ENCODE measurements around the gene DYNC2H1.

DYNC2H1 gene

DNA sequence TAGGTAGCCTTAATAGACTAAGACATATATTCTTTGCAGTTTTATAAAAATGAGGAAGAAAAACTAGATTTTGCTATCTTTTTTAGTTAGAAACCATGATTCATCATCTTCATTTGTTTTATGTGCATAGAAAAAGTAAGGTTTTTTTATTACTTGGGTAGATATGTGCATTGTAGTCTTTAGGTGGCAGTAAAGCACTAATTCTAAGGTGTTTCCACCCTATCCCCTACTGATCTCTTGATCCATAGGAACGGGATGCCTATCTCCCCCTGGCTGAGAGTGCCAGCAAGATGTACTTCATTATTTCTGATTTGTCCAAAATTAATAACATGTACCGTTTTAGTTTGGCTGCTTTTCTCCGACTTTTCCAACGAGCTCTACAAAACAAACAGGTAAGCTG is 148.1 kb downstream of the DYNC2H1 start:
- H3K27me3 ChIP-seq (ENCODE audit: insufficient read depth, poor library complexity, severe bottlenecking) = no peaks in the 10 kb centered on the region
- no peak overlapping the region for H3K4me3 ChIP-seq (replicated peaks; ENCODE audit: insufficient read depth, low read length)
- DNase-seq (ENCODE audit: low read depth in 1 of 2, low spot score in 1 of 2) = no peak
- H3K27ac ChIP-seq (replicated peaks) = no peak overlapping the region
- TF ChIP-seq SPI1 (IDR thresholded peaks at IDR 0.05; ENCODE audit: borderline replicate concordance, low read depth) (no peak), GABPA (IDR thresholded peaks at IDR 0.05; ENCODE audit: low read depth) (no peak), POLR2AphosphoS5 (IDR thresholded peaks at IDR 0.05; ENCODE audit: low read depth) (no peak)
- TF ChIP-seq, protein P1, sequence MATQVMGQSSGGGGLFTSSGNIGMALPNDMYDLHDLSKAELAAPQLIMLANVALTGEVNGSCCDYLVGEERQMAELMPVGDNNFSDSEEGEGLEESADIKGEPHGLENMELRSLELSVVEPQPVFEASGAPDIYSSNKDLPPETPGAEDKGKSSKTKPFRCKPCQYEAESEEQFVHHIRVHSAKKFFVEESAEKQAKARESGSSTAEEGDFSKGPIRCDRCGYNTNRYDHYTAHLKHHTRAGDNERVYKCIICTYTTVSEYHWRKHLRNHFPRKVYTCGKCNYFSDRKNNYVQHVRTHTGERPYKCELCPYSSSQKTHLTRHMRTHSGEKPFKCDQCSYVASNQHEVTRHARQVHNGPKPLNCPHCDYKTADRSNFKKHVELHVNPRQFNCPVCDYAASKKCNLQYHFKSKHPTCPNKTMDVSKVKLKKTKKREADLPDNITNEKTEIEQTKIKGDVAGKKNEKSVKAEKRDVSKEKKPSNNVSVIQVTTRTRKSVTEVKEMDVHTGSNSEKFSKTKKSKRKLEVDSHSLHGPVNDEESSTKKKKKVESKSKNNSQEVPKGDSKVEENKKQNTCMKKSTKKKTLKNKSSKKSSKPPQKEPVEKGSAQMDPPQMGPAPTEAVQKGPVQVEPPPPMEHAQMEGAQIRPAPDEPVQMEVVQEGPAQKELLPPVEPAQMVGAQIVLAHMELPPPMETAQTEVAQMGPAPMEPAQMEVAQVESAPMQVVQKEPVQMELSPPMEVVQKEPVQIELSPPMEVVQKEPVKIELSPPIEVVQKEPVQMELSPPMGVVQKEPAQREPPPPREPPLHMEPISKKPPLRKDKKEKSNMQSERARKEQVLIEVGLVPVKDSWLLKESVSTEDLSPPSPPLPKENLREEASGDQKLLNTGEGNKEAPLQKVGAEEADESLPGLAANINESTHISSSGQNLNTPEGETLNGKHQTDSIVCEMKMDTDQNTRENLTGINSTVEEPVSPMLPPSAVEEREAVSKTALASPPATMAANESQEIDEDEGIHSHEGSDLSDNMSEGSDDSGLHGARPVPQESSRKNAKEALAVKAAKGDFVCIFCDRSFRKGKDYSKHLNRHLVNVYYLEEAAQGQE (IDR thresholded peaks at IDR 0.05; ENCODE audit: insufficient replicate concordance, low read depth) = no peak
- TF ChIP-seq, protein P2, sequence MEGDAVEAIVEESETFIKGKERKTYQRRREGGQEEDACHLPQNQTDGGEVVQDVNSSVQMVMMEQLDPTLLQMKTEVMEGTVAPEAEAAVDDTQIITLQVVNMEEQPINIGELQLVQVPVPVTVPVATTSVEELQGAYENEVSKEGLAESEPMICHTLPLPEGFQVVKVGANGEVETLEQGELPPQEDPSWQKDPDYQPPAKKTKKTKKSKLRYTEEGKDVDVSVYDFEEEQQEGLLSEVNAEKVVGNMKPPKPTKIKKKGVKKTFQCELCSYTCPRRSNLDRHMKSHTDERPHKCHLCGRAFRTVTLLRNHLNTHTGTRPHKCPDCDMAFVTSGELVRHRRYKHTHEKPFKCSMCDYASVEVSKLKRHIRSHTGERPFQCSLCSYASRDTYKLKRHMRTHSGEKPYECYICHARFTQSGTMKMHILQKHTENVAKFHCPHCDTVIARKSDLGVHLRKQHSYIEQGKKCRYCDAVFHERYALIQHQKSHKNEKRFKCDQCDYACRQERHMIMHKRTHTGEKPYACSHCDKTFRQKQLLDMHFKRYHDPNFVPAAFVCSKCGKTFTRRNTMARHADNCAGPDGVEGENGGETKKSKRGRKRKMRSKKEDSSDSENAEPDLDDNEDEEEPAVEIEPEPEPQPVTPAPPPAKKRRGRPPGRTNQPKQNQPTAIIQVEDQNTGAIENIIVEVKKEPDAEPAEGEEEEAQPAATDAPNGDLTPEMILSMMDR (IDR thresholded peaks at IDR 0.05; ENCODE audit: insufficient read depth, low read length) = no peak

DNA sequence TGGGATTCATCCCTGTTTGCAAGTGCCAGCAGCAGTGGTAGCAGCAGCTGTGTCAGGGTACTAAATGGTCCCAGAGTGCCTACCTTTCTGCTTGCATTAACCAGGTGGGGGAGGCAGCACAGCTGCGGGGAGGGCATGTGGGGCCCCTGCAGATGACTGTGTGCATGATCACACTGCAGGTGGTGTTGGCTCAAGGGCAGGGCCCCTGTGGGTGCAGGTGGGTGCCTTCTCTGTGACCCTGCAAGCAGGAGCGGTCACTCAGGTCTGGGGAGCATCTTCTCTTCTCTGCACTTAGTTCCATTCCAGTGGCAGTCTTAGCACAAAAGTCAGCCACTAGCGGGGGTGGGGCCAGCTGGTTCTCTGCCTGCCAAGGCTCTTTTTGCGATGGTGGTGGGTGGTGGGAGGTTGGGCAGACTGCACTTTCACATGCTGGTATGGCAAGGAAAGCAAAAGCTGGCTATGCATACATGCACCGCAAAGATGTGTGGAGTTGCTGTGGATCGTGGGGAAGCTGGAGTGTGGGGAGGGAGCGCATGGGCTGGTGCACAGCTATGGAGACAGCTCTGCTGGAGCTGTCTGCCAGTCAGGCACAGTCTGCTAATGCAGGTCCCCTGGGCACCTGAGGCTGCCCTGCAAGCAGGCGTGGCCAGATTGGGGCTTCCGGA is 157.1 kb downstream of the DYNC2H1 start:
- H3K27me3 ChIP-seq (ENCODE audit: insufficient read depth, poor library complexity, severe bottlenecking) = no peaks in the 10 kb centered on the region
- TF ChIP-seq, protein P1 (IDR thresholded peaks at IDR 0.05; ENCODE audit: insufficient replicate concordance, low read depth) = no peak
- no peak for TF ChIP-seq GABPA (IDR thresholded peaks at IDR 0.05; ENCODE audit: low read depth)
- TF ChIP-seq, protein P2 (IDR thresholded peaks at IDR 0.05; ENCODE audit: insufficient read depth, low read length) = no peak
- TF ChIP-seq POLR2AphosphoS5 (IDR thresholded peaks at IDR 0.05; ENCODE audit: low read depth) = no peak
- TF ChIP-seq SPI1 (IDR thresholded peaks at IDR 0.05; ENCODE audit: borderline replicate concordance, low read depth) = no peak
- H3K4me3 ChIP-seq (replicated peaks; ENCODE audit: insufficient read depth, low read length) = no peak overlapping the region
- H3K27ac ChIP-seq (replicated peaks) = no peak overlapping the region
- DNase-seq (ENCODE audit: low read depth in 1 of 2, low spot score in 1 of 2) = no peak

DNA sequence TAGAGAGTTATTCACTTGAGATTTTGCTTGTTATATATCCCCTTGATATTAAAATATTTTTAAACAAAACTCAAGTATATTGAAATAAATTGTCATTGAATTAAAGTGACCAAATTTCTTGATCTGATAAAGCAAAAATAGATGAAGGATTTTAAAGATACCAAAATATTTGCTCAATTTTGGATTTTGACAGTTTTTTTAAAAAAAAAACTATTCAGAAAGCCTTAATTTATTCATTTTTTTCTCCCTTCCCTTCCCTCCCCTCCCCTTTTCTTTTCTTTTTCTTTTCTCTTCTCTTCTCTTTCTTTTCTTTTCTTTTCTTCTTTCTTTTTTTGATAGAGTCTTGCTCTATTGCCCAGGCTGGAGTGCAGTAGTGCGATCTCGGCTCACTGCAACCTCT is 163.7 kb downstream of the DYNC2H1 start:
- H3K27ac ChIP-seq (replicated peaks) = no peak overlapping the region
- DNase-seq (ENCODE audit: low read depth in 1 of 2, low spot score in 1 of 2) = no peak
- H3K4me3 ChIP-seq (replicated peaks; ENCODE audit: insufficient read depth, low read length) = no peak overlapping the region
- no peaks in the 10 kb centered on the region for H3K27me3 ChIP-seq (ENCODE audit: insufficient read depth, poor library complexity, severe bottlenecking)
- TF ChIP-seq, protein P2 (IDR thresholded peaks at IDR 0.05; ENCODE audit: insufficient read depth, low read length) = no peak
- TF ChIP-seq GABPA (IDR thresholded peaks at IDR 0.05; ENCODE audit: low read depth) = no peak
- no peak for TF ChIP-seq POLR2AphosphoS5 (IDR thresholded peaks at IDR 0.05; ENCODE audit: low read depth)
- TF ChIP-seq, protein P1 (IDR thresholded peaks at IDR 0.05; ENCODE audit: insufficient replicate concordance, low read depth) = no peak
- no peak for TF ChIP-seq SPI1 (IDR thresholded peaks at IDR 0.05; ENCODE audit: borderline replicate concordance, low read depth)

All from HL-60 (cell line).